Measurements from ENCODE around the gene RRAGB.

Gene RRAGB

GRCh38 chrX:55796496-55796895 is 78.9 kb downstream of the RRAGB start:
- TF ChIP-seq POLR2A (IDR thresholded peaks at IDR 0.05; ENCODE audit: low read length) (no peak), GATA1 (IDR thresholded peaks at IDR 0.05; ENCODE audit: low read depth, low read length) (no peak)
- DNase-seq, result no peak

- no peak for TF ChIP-seq POLR2A (IDR thresholded peaks at IDR 0.05; ENCODE audit: low read length)
- TF ChIP-seq GATA1 (IDR thresholded peaks at IDR 0.05; ENCODE audit: low read depth, low read length), result no peak
- DNase-seq, result no peak
Measured at GRCh38 chrX:55801811-55802210, 84.3 kb downstream of the RRAGB start.
